Measurements from ENCODE around the gene GABARAPL2.

- TF ChIP-seq POLR2A (IDR thresholded peaks at IDR 0.05) (no peak), CTCF (IDR thresholded peaks at IDR 0.05) (no peak)
Measured at GRCh38 chr16:75534560-75535205, 31.5 kb upstream of the GABARAPL2 start.
